ENCODE measurements around the gene FXYD4.

FXYD4 gene

DNA sequence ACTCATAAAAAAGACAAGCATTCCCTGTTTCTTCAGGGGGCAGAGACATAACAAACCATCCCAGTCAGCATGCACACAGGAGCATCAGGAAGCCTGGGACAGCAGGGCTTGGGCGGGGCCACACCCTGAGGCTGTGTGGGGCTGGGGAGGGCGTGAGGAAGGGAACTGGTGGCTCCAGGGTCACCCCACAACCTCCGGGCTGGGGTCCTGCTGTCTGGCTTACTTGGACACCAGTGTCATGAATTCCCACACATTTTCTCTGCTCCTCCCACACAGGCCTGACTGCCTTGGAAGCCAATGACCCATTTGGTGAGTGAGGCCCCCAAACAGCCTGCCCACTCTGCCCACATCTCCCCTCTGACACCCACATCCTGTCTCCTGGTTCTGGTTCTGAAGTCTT lies 2.8 kb downstream of the FXYD4 start:
- Histone ChIP-seq H3K4me1 (ENCODE audit: control insufficient read depth, insufficient read depth, low read length, unreplicated experiment) (no peaks in the 10 kb centered on the region), H3K4me3 (ENCODE audit: low read depth, low read length) (no peak overlapping the region), H3K27me3 (ENCODE audit: insufficient read depth, low read length) (no peaks in the 10 kb centered on the region), H3K27ac (ENCODE audit: low read depth, low read length) (no peak overlapping the region), H2AFZ (ENCODE audit: low read length, unreplicated experiment) (no peak overlapping the region), H3K36me3 (ENCODE audit: insufficient read depth, low read length) (no peaks in the 10 kb centered on the region), H3K79me2 (ENCODE audit: control insufficient read depth, insufficient read depth, low read length, unreplicated experiment) (no peaks in the 10 kb centered on the region)

GRCh38 chr10:43375401-43376020 lies 4.1 kb downstream of the FXYD4 start:
- Histone ChIP-seq H3K4me1 (ENCODE audit: control insufficient read depth, insufficient read depth, low read length, unreplicated experiment) (no peaks in the 10 kb centered on the region), H3K4me3 (ENCODE audit: low read depth, low read length) (no peak overlapping the region), H2AFZ (ENCODE audit: low read length, unreplicated experiment) (no peak overlapping the region), H3K36me3 (ENCODE audit: insufficient read depth, low read length) (no peaks in the 10 kb centered on the region), H3K27ac (ENCODE audit: low read depth, low read length) (no peak overlapping the region), H3K27me3 (ENCODE audit: insufficient read depth, low read length) (no peaks in the 10 kb centered on the region), H3K79me2 (ENCODE audit: control insufficient read depth, insufficient read depth, low read length, unreplicated experiment) (no peaks in the 10 kb centered on the region)

DNA sequence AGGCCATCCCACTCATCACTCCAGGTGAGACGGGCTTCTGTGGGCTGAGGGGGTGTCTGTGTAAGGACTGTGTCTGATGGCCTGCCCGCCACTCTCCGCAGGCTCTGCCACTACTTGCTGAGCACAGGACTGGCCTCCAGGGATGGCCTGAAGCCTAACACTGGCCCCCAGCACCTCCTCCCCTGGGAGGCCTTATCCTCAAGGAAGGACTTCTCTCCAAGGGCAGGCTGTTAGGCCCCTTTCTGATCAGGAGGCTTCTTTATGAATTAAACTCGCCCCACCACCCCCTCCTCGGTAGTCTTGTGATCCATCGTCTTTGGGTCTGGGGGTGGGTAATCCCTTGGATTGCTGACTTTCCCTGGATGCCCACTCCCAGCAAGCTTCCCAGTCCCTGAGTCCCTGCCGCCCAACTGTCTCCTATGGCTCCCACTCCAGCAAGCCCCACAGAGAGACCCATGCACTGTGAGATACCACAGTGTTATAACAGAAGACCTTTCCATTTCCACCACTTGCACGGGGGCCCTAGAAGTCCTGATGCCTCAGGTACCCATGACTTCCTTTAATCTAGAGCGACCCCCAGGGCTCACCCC lies 4.7 kb downstream of the FXYD4 start:
- no peak overlapping the region for H2AFZ ChIP-seq (ENCODE audit: low read length, unreplicated experiment)
- H3K4me3 ChIP-seq (ENCODE audit: low read depth, low read length), result no peak overlapping the region
- H3K79me2 ChIP-seq (ENCODE audit: control insufficient read depth, insufficient read depth, low read length, unreplicated experiment), result no peaks in the 10 kb centered on the region
- H3K27ac ChIP-seq (ENCODE audit: low read depth, low read length), result no peak overlapping the region
- no peaks in the 10 kb centered on the region for H3K36me3 ChIP-seq (ENCODE audit: insufficient read depth, low read length)
- H3K4me1 ChIP-seq (ENCODE audit: control insufficient read depth, insufficient read depth, low read length, unreplicated experiment), result no peaks in the 10 kb centered on the region
- H3K27me3 ChIP-seq (ENCODE audit: insufficient read depth, low read length), result no peaks in the 10 kb centered on the region

DNA sequence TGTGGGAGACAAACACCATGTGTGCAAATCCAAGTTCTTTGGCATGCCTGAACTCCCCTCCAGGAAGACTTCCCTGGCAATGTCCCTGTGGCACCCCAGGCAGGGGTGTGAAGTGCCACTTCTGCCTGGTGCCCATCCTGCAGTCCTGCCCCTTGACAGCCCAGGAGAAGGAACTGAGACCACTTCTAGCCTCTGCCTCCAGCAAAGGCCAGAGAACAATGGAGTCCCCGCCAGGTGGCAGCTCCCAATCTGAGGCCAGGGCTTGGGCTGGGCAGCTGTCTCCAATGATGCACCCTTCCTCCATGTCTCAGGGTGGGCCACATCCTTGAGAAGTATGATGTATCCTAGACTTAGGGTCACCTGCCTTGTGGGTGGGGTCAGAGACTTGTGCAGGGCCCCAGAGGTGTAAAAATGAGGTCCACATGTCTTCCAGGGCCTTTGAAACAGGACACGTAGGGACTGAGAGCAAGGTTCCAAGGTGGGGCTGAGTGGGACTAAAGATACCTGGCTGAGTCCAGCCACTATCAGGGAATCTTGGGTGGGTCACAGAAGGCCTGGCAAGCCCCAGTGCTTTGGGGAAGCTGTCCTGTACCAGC lies 5.5 kb downstream of the FXYD4 start:
- Histone ChIP-seq H2AFZ (ENCODE audit: low read length, unreplicated experiment) (no peak overlapping the region), H3K79me2 (ENCODE audit: control insufficient read depth, insufficient read depth, low read length, unreplicated experiment) (no peaks in the 10 kb centered on the region), H3K4me3 (ENCODE audit: low read depth, low read length) (no peak overlapping the region), H3K27ac (ENCODE audit: low read depth, low read length) (no peak overlapping the region), H3K27me3 (ENCODE audit: insufficient read depth, low read length) (no peaks in the 10 kb centered on the region), H3K36me3 (ENCODE audit: insufficient read depth, low read length) (no peaks in the 10 kb centered on the region), H3K4me1 (ENCODE audit: control insufficient read depth, insufficient read depth, low read length, unreplicated experiment) (no peaks in the 10 kb centered on the region)

DNA sequence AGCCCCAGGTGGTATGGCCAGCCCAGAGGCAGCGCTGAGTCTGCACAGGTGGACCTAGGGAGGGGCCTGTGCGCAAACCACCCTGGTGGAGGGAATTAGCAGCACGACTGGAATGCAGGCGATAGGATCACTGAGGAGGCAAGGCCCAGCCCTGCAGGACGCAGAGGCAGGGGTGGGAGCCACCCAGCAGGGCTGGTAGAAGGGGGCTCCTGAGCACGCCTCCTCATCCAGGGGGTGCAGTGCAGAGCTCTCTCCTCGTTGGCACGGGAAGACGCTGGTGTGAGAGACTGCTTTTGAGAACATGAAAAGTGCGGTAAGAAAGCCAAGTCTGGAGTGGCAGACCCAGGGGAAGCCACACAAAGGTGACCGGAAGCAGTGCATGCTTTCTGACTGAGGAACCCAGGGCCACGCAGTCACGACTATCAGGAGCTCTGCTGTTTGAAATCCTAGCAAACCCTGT lies 6.0 kb downstream of the FXYD4 start:
- no peak overlapping the region for H3K4me3 ChIP-seq (ENCODE audit: low read depth, low read length)

GRCh38 chr10:43380610-43381222 lies 9.3 kb downstream of the FXYD4 start:
- Histone ChIP-seq H3K27ac (ENCODE audit: low read depth, low read length) (no peak overlapping the region), H3K4me1 (ENCODE audit: control insufficient read depth, insufficient read depth, low read length, unreplicated experiment) (no peaks in the 10 kb centered on the region), H3K4me3 (ENCODE audit: low read depth, low read length) (no peak overlapping the region), H2AFZ (ENCODE audit: low read length, unreplicated experiment) (no peak overlapping the region), H3K79me2 (ENCODE audit: control insufficient read depth, insufficient read depth, low read length, unreplicated experiment) (no peaks in the 10 kb centered on the region), H3K36me3 (ENCODE audit: insufficient read depth, low read length) (peaks cover 6% of the 10 kb centered on the region), H3K27me3 (ENCODE audit: insufficient read depth, low read length) (no peaks in the 10 kb centered on the region)

More for the DNA sequence above, 6.0 kb downstream of the FXYD4 start:
- Histone ChIP-seq H2AFZ (ENCODE audit: low read length, unreplicated experiment) (no peak overlapping the region), H3K79me2 (ENCODE audit: control insufficient read depth, insufficient read depth, low read length, unreplicated experiment) (no peaks in the 10 kb centered on the region), H3K36me3 (ENCODE audit: insufficient read depth, low read length) (no peaks in the 10 kb centered on the region), H3K27me3 (ENCODE audit: insufficient read depth, low read length) (no peaks in the 10 kb centered on the region), H3K27ac (ENCODE audit: low read depth, low read length) (no peak overlapping the region), H3K4me1 (ENCODE audit: control insufficient read depth, insufficient read depth, low read length, unreplicated experiment) (no peaks in the 10 kb centered on the region)

DNA sequence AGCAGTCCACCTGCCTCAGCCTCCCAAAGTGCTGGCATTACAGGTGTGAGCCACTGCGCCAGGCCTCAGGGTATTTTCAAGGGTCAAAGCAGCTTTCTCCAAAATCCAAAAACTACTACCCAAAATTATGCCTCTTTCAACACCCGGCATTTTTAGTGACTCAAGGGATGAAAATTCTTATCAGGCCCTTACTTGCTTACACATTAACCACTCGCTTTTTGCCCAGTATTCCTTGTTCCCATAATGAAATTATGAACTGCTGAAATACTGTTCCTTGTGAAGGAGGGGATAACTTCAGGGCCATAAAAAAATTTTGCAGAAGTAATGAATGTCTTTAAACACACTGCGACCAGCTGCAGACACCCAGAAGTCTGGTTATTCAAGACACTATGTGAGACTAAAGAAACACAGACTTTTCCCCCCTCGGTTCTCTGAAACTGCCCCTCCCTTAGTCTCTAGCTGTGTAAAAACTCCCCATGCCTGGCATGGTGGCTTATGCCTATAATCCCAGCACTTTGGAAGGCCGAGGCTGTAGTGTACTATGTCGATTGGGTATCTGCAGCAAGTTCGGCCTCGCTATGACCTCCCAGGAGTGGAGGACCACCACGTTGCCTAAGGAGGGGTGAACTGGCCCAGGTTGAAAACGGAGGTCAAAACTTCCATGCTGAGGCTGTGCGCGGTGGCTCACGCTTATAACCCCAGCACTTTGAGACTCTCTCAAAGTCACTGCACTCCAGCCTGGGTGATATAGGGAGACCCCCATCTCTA lies 12.0 kb downstream of the FXYD4 start:
- Histone ChIP-seq H3K36me3 (ENCODE audit: insufficient read depth, low read length) (peaks cover 30% of the 10 kb centered on the region), H2AFZ (ENCODE audit: low read length, unreplicated experiment) (no peak overlapping the region), H3K27me3 (ENCODE audit: insufficient read depth, low read length) (no peaks in the 10 kb centered on the region), H3K4me3 (ENCODE audit: low read depth, low read length) (no peak overlapping the region), H3K4me1 (ENCODE audit: control insufficient read depth, insufficient read depth, low read length, unreplicated experiment) (no peaks in the 10 kb centered on the region), H3K27ac (ENCODE audit: low read depth, low read length) (no peak overlapping the region), H3K79me2 (ENCODE audit: control insufficient read depth, insufficient read depth, low read length, unreplicated experiment) (peaks cover 7% of the 10 kb centered on the region)

DNA sequence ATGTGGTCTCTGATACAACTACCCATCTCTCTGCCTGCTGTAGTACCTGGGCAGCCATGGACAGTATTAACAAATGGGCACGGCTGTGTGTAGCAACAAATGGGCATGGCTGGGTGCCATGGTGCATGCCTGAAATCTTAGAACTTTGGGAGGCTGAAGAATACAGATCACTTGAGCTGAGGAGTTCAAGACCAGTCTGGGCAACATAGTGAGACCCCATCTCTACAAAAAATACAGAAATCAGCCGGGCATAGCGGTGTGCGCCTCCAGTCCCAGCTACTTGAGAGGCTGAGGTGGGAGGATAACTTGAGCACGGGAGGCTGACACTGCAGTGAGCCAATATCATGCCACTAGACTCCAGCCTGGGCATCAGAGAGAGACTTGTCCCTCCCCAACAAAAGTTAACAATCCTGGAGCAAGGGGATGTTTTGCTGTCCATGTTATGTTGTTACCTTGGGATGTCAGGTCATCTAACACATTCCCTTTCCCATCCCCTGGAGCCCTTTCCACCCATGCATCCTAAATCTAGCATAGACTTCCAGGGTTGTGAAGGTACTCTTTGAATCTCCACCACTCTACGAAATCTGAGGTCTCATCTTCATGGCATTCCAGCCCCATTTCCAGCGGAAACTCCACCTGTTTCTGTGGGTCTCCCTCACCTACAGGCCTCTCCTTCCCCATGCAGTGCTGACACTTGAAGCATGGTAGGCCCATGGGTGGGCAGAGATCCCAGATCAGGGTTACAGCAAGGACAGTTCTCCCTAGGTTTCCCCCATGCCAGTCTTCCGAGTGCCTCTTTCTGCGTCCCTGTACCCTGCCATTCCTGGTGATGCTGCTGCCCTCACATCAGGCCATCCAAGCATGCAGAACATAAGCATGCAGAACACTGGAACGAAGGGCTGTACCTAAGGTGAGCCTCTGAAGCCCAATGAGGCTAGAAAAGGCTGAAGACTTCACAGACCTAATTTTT lies 13.1 kb downstream of the FXYD4 start:
- Histone ChIP-seq H3K27me3 (ENCODE audit: insufficient read depth, low read length) (no peaks in the 10 kb centered on the region), H3K27ac (ENCODE audit: low read depth, low read length) (no peak overlapping the region), H3K4me1 (ENCODE audit: control insufficient read depth, insufficient read depth, low read length, unreplicated experiment) (no peaks in the 10 kb centered on the region), H2AFZ (ENCODE audit: low read length, unreplicated experiment) (no peak overlapping the region), H3K79me2 (ENCODE audit: control insufficient read depth, insufficient read depth, low read length, unreplicated experiment) (peaks cover 17% of the 10 kb centered on the region), H3K36me3 (ENCODE audit: insufficient read depth, low read length) (peaks cover 39% of the 10 kb centered on the region), H3K4me3 (ENCODE audit: low read depth, low read length) (no peak overlapping the region)

DNA sequence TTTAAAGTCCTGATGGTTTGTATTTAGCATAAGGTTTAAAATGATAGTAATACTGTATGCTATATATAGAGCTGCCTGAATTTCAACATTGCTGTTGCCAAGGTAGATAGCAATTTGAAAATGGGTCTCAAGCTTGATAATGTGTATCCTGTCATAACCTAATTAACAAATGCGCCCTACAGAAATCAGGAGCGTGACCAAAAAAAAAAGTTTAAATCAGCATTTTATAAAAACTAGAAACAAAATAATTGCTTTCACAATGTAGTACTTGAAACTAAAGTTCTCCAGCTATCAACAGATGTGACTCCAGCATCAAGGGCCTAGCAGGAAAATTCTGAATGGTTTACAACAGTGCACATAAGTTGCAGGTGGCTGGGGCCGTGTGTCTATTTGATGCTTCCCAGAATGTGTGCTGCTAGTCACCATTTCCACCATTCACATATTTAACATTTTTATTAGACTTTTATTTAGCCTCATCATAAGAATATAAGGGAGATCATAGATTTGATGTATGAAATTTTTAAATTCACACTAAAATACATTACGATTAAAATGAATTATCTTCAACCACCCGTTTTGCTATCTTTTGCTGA lies 14.1 kb downstream of the FXYD4 start:
- H3K4me3 ChIP-seq (ENCODE audit: low read depth, low read length), result no peak overlapping the region
- peaks cover 46% of the 10 kb centered on the region for H3K36me3 ChIP-seq (ENCODE audit: insufficient read depth, low read length)
- H3K27ac ChIP-seq (ENCODE audit: low read depth, low read length), result no peak overlapping the region
- no peak overlapping the region for H2AFZ ChIP-seq (ENCODE audit: low read length, unreplicated experiment)
- no peaks in the 10 kb centered on the region for H3K4me1 ChIP-seq (ENCODE audit: control insufficient read depth, insufficient read depth, low read length, unreplicated experiment)
- H3K79me2 ChIP-seq (ENCODE audit: control insufficient read depth, insufficient read depth, low read length, unreplicated experiment), result peaks cover 27% of the 10 kb centered on the region
- no peaks in the 10 kb centered on the region for H3K27me3 ChIP-seq (ENCODE audit: insufficient read depth, low read length)

Measured in ACC112 (cell line).